Lung (tissue), 12 donors: Measurements from ENCODE around the gene SERINC4. TPM values are rescaled to one million over a fixed set of nuclear protein-coding genes. Genes with fewer than 3 reads are reported as not detected.

Experiments
- ATAC-seq: fragments of 200-7000 bp; cut with Tn5 transposase; one replicate; pipeline ENCODE4 v1.9.1; 2020; ENCODE audit warnings: moderate number of reproducible peaks; ENCODE audit not compliant: insufficient read depth, low FRiP score
- DNase-seq, 3 donors: peaks; one replicate each; pipeline ENCODE4 v3.0.0-alpha.2; 2013 to 2017
- H3K27ac ChIP-seq, 2 donors: one replicate each; pipeline ENCODE4 v1.5.1; 2013; ENCODE audit warnings: mild to moderate bottlenecking in 2 of 2, moderate library complexity in 2 of 2, control low read depth in 1 of 2, inconsistent platforms in 1 of 2, low read depth in 1 of 2, low read length in 1 of 2
- H3K27me3 ChIP-seq, 3 donors: one replicate each; pipeline ENCODE4 v1.5.1; 2013; ENCODE audit warnings: low read length in 2 of 3; ENCODE audit not compliant: control insufficient read depth in 3 of 3, insufficient read depth in 3 of 3
- H3K36me3 ChIP-seq, 4 donors: one replicate each; pipeline ENCODE4 v1.5.1; 2013; ENCODE audit warnings: low read length in 4 of 4, mild to moderate bottlenecking in 1 of 4, moderate library complexity in 1 of 4; ENCODE audit not compliant: control insufficient read depth in 4 of 4, insufficient read depth in 4 of 4
- H3K4me1 ChIP-seq, 5 donors: one replicate each; pipeline ENCODE4 v1.5.1; 2013; ENCODE audit warnings: low read length in 5 of 5, mild to moderate bottlenecking in 2 of 5, moderate library complexity in 1 of 5; ENCODE audit not compliant: control insufficient read depth in 5 of 5, insufficient read depth in 5 of 5
- H3K4me3 ChIP-seq: one replicate; pipeline ENCODE4 v1.5.1; 2013; ENCODE audit warnings: mild to moderate bottlenecking, control low read depth, moderate library complexity
- H3K9ac ChIP-seq, 2 donors: one replicate each; pipeline ENCODE4 v1.5.1; 2013; ENCODE audit warnings: low read length in 2 of 2, control low read depth in 1 of 2; ENCODE audit not compliant: insufficient read depth in 1 of 2
- H3K9me3 ChIP-seq, 4 donors: one replicate each; pipeline ENCODE4 v1.5.1; 2013; ENCODE audit warnings: low read length in 3 of 4, mild to moderate bottlenecking in 1 of 4, moderate library complexity in 1 of 4; ENCODE audit not compliant: control insufficient read depth in 4 of 4, insufficient read depth in 3 of 4
- CTCF ChIP-seq: IDR thresholded peaks from 2 replicates; pipeline ENCODE4 v1.5.1; 2012; ENCODE audit warnings: mild to moderate bottlenecking; ENCODE audit errors: control extremely low read depth, extremely low read depth
- WGBS, 2 donors: extraction: QIAGEN DNeasy Blood & Tissue Kit; methylation state at CpG; one replicate each; pipeline ENCODE4 v1.1.7; 2013; 5-methylcytosine and 5-hydroxymethylcytosine counted together
- polyA plus RNA-seq, 2 donors: library from polyadenylated mRNA; stranded (reverse); fragments of 200-250 nt; gene quantifications; one replicate each; pipeline ENCODE4 v1.2.1, GENCODE V29; 2013
- total RNA-seq, 2 donors: library from RNA; depleted of rRNA in 1 of 2; stranded (reverse); fragments of >200 nt in 1 of 2; gene quantifications; one replicate each; pipeline ENCODE4 v1.2.1, GENCODE V29; 2014 to 2021
- donor health status: control.
- donor health status: control.
- donor health status: Bipolar disorder and iron deficiency.
- donor health status: healthy.
- donor health status: DM: yes; HTN: yes; CAD: no.

SERINC4 gene
- total and polyA plus RNA-seq, 4 donors: 0.18 to 0.46 (median 0.24) TPM; not detected in 1

GRCh38 chr15:43795197-43795596 is 4.8 kb downstream of the SERINC4 start:
- no peak for TF ChIP-seq CTCF
- Histone ChIP-seq H3K4me1 (peaks cover 3 to 34% (median 19%) of the 10 kb centered on the region in 5 donors), H3K4me3 (no peak overlapping the region), H3K36me3 (peaks cover 0 to 45% (median 29%) of the 10 kb centered on the region in 4 donors), H3K27ac (peak overlapping the region; percentile 25 to 34), H3K9ac (no peak overlapping the region), H3K27me3 (no peaks in the 10 kb centered on the region), H3K9me3 (no peaks in the 10 kb centered on the region)
- DNase-seq (no peak), ATAC-seq (no peak)
- WGBS, 2 donors: 91 to 93% methylated on average over 2 of the region's 2 CpGs

- Histone ChIP-seq H3K4me1 (peaks cover 3 to 27% (median 16%) of the 10 kb centered on the region in 5 donors), H3K36me3 (peaks cover 0 to 38% (median 28%) of the 10 kb centered on the region in 4 donors), H3K9ac (no peak overlapping the region), H3K4me3 (no peak overlapping the region), H3K27me3 (no peaks in the 10 kb centered on the region), H3K27ac (peak overlapping the region; percentile 25 to 61), H3K9me3 (no peaks in the 10 kb centered on the region)
- TF ChIP-seq CTCF: no peak
- DNase-seq (no peak), ATAC-seq (no peak)
- 71 to 78% methylated on average over 9 of the region's 9 CpGs for WGBS, 2 donors
These were observed 5.6 kb downstream of the SERINC4 start for GRCh38 chr15:43794269-43795037.

- Histone ChIP-seq H3K27ac (peak overlapping the region; percentile 95 to 96), H3K27me3 (no peaks in the 10 kb centered on the region), H3K4me3 (peak overlapping the region; percentile 89), H3K9ac (peak overlapping the region; percentile 96 to 99), H3K4me1 (peaks cover 3 to 21% (median 16%) of the 10 kb centered on the region in 5 donors), H3K36me3 (peaks cover 0 to 33% (median 24%) of the 10 kb centered on the region in 4 donors), H3K9me3 (no peaks in the 10 kb centered on the region)
- WGBS, 2 donors: 74 to 79% methylated on average over 10 of the region's 10 CpGs
- DNase-seq: no peak
- no peak for ATAC-seq
- no peak for TF ChIP-seq CTCF
These were observed 6.4 kb downstream of the SERINC4 start for GRCh38 chr15:43793647-43794046.
